Gastrocnemius medialis (tissue), 4 donors: ENCODE measurements around the gene RUNDC3A. TPM values are rescaled to one million over a fixed set of nuclear protein-coding genes. Genes with fewer than 3 reads are reported as not detected.
"Not testable (repeated sequence)": the region's sequence is repeated elsewhere in the genome, so short reads cannot be mapped to it uniquely, and the experiment has no call there.

Experiments
- ATAC-seq, 2 donors: fragments of 150-250 bp; one replicate each; pipeline ENCODE4 v1.9.1; 2016
- DNase-seq, 2 donors: peaks; one replicate each; pipeline ENCODE4 v3.0.0-alpha.2; 2019
- H3K27ac ChIP-seq, 4 donors: fragments of 200-600 bp; sonication (generic); 1 replicate in 1 of 4; 2 replicates in 3 of 4; pipeline ENCODE4 v1.5.1; 2016 to 2018; ENCODE audit warnings: mild to moderate bottlenecking in 2 of 4, moderate library complexity in 1 of 4
- H3K27me3 ChIP-seq, 3 donors: fragments of 200-600 bp; sonication (generic) in 2 of 3; 1 replicate in 1 of 3; 2 replicates in 2 of 3; pipeline versions ENCODE4 v1.5.1 to v1.6.0; 2016 to 2019; ENCODE audit warnings: mild to moderate bottlenecking in 1 of 3, moderate library complexity in 1 of 3
- H3K36me3 ChIP-seq, 2 donors: fragments of 200-600 bp; sonication (generic) in 1 of 2; one replicate each; pipeline ENCODE4 v1.5.1; 2017 to 2018
- H3K4me1 ChIP-seq, 2 donors: fragments of 200-600 bp; sonication (generic) in 1 of 2; one replicate each; pipeline ENCODE4 v1.5.1; 2016 to 2017; ENCODE audit warnings: mild to moderate bottlenecking in 2 of 2
- H3K4me3 ChIP-seq, 4 donors: fragments of 200-600 bp; sonication (generic) in 3 of 4; 1 replicate in 1 of 4; 2 replicates in 3 of 4; pipeline ENCODE4 v1.5.1; 2016 to 2019; ENCODE audit warnings: mild to moderate bottlenecking in 2 of 4
- H3K9me3 ChIP-seq, 3 donors: fragments of 200-600 bp; sonication (generic) in 2 of 3; 1 replicate in 1 of 3; 2 replicates in 2 of 3; pipeline ENCODE4 v1.5.1; 2016 to 2019
- CTCF ChIP-seq, 5 experiments: fragments of 450-650 bp in 3 of 5; fragments of 200-600 bp in 2 of 5; sonication (generic) in 2 of 5; IDR thresholded peaks in 4 of 5; conservative IDR thresholded peaks in 1 of 5; 1 replicate in 4 of 5; 2 replicates in 1 of 5; pipeline ENCODE4 v1.5.1; 2016 to 2019; ENCODE audit warnings: antibody characterized with exemption in 5 of 5, mild to moderate bottlenecking in 3 of 5, moderate library complexity in 3 of 5
- POLR2A ChIP-seq, 2 donors: fragments of 450-650 bp; IDR thresholded peaks; one replicate each; pipeline ENCODE4 v1.6.1; 2017; ENCODE audit warnings: antibody characterized with exemption in 2 of 2, mild to moderate bottlenecking in 2 of 2, moderate library complexity in 2 of 2
- in situ Hi-C, 4 donors: fragments of 200-750 bp; cut with MboI; loops; one replicate each; pipeline versions ENCODE4 v1.15.0 to v1.8.0; 2017; ENCODE audit warnings: low sequenced_read_pairs in 4 of 4
- intact Hi-C: fragments of 100-400 bp; cut with DNase I; formaldehyde crosslinking; loops from one replicate; pipeline ENCODE4 v1.15.1; 2023; ENCODE audit warnings: low total_unique reads
- total RNA-seq, 4 donors: library from RNA; depleted of rRNA; stranded (reverse); fragments of >200 nt; gene quantifications; one replicate each; pipeline versions ENCODE4 v1.1.0 to v1.2.3, GENCODE V29; 2016

Gene RUNDC3A
- total RNA-seq, 4 donors from 2014 or later: not detected

GRCh38 chr17:44344939-44345453, 36.6 kb downstream of the RUNDC3A start, which contains the start of gene GRN:
GRN (plus strand) TSS chr17:44345302; CDS start chr17:44349165, 3,863 bp downstream.
- ATAC-seq (peak; percentile 99 to 100), DNase-seq (peak; percentile 94 to 95)
- H3K4me1 ChIP-seq: peaks cover 7 to 8% of the 10 kb centered on the region in 2 donors
- H3K4me3 ChIP-seq: peak within 1 kb of the TSS; percentile 73 to 87 (median 78)
- no peaks in the 10 kb centered on the region for H3K9me3 ChIP-seq
- peaks cover 0 to 3% of the 10 kb centered on the region in 2 donors for H3K36me3 ChIP-seq
- peak within 1 kb of the TSS; percentile 83 to 93 (median 84) for H3K27ac ChIP-seq
- intact Hi-C loops (loop anchor here (2.0 to 5.0 kb wide), 2 partner anchors 20 to 133 kb away; partner anchors contain the start of gene SLC25A39), in situ Hi-C loops (no loop called here)
- TF ChIP-seq CTCF (IDR thresholded peaks at IDR 0.05 in 4 of 5, conservative IDR thresholded peaks at IDR 0.05 in 1 of 5) (no peak), POLR2A (IDR thresholded peaks at IDR 0.05) (peak; percentile 67 to 84)
- no peaks in the 10 kb centered on the region for H3K27me3 ChIP-seq

- in situ Hi-C loops (no loop called here), intact Hi-C loops (loop anchor here (2.0 to 5.0 kb wide), 2 partner anchors 21 to 133 kb away; partner anchors contain the start of gene SLC25A39)
- DNase-seq: peak; percentile 28 to 52
- Histone ChIP-seq H3K36me3 (peaks cover 0 to 9% of the 10 kb centered on the region in 2 donors), H3K4me1 (peaks cover 7 to 8% of the 10 kb centered on the region in 2 donors), H3K27ac (peak overlapping the region; percentile 83 to 93 (median 84)), H3K4me3 (peak overlapping the region; percentile 73 to 87 (median 78)), H3K9me3 (no peaks in the 10 kb centered on the region), H3K27me3 (no peaks in the 10 kb centered on the region)
- TF ChIP-seq POLR2A (IDR thresholded peaks at IDR 0.05) (peak in 1 of 2 donors; percentile 4), CTCF (IDR thresholded peaks at IDR 0.05 in 4 of 5, conservative IDR thresholded peaks at IDR 0.05 in 1 of 5) (peak in 3 of 5 experiments; percentile 24 to 64 (median 37))
- ATAC-seq: peak; percentile 17 to 25
These were observed 37.1 kb downstream of the RUNDC3A start for GRCh38 chr17:44345454-44346026.

- in situ Hi-C loops: no loop called here
- H3K4me1 ChIP-seq: peaks cover 7 to 8% of the 10 kb centered on the region in 2 donors
These were observed 37.9 kb downstream of the RUNDC3A start for GRCh38 chr17:44346064-44346844.

GRCh38 chr17:44347206-44348055, 39.0 kb downstream of the RUNDC3A start:
- H3K36me3 ChIP-seq: peaks cover 0 to 27% of the 10 kb centered on the region in 2 donors
- in situ Hi-C loops, ATAC-seq, H3K4me3 ChIP-seq, H3K27ac ChIP-seq, DNase-seq, H3K27me3 ChIP-seq, H3K9me3 ChIP-seq, H3K4me1 ChIP-seq: not testable (repeated sequence)
- intact Hi-C loops: loop anchor here (5.0 kb wide), 1 partner anchor 135 kb away; no protein-coding TSS in a partner anchor

More at GRCh38 chr17:44346064-44346844, 37.9 kb downstream of the RUNDC3A start:
- no peak for TF ChIP-seq POLR2A (IDR thresholded peaks at IDR 0.05)
- TF ChIP-seq CTCF (IDR thresholded peaks at IDR 0.05 in 4 of 5, conservative IDR thresholded peaks at IDR 0.05 in 1 of 5): no peak
- intact Hi-C loops: loop anchor here (5.0 kb wide), 1 partner anchor 134 kb away; no protein-coding TSS in a partner anchor
- Histone ChIP-seq H3K27me3 (no peaks in the 10 kb centered on the region), H3K9me3 (no peaks in the 10 kb centered on the region), H3K4me3 (peak overlapping the region; percentile 73 to 87 (median 78)), H3K36me3 (peaks cover 0 to 16% of the 10 kb centered on the region in 2 donors), H3K27ac (peak overlapping the region; percentile 83 to 93 (median 84))
- ATAC-seq: no peak
- no peak for DNase-seq
